ENCODE data around the gene SLC8B1.

- TF ChIP-seq POLR2A (IDR thresholded peaks at IDR 0.05; ENCODE audit: low read length) (no peak), GATA1 (IDR thresholded peaks at IDR 0.05; ENCODE audit: low read depth, low read length) (no peak)
These were observed 9.0 kb downstream of the SLC8B1 start for GRCh38 chr12:113325916-113326315.
